ENCODE results near the gene MFGE8.

DNA sequence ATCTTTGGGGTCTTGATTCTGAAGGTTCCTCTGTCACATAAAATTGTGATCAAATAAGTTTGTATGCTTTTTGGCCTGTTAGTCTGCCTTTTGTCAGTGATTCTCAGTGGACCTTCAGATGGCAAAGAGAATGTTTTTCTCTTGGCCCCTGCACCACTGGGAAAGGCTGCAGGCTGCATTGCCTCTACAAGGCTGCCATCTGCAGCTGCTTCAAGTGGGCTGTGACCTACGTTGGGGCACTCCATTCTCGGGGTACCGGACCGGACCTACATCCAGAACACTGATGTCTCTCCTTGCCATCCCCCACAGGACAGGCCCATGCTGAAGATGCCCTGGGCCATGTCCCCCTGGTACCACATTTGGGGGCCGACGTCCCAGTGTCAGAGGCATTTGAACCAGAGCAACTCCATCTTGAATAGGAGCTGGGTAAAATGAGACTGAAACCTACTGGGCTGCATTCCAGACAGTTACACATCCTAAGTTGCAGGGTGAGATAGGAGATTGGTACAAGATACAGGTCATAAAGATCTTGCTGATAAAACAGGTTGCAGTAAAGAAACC lies 37.5 kb upstream of the MFGE8 start:
- TF ChIP-seq CTCF (conservative IDR thresholded peaks at IDR 0.05; ENCODE audit: low read depth, low read length): no peak
- no peak for TF ChIP-seq EZH2 (IDR thresholded peaks at IDR 0.05; ENCODE audit: low read length, unreplicated experiment)

Measured in PC-3 (cell line).